ENCODE data around the gene C1QB. TPM values are rescaled to one million over a fixed set of nuclear protein-coding genes. Genes with fewer than 3 reads are reported as not detected.
"Not testable (repeated sequence)": the region's sequence is repeated elsewhere in the genome, so short reads cannot be mapped to it uniquely, and the experiment has no call there.

Gene C1QB
- total and polyA plus RNA-seq, 4 donors = 39.6 to 702 (median 431) TPM

GRCh38 chr1:22665752-22666151 lies 12.7 kb downstream of the C1QB start:
- TF ChIP-seq, protein P1, sequence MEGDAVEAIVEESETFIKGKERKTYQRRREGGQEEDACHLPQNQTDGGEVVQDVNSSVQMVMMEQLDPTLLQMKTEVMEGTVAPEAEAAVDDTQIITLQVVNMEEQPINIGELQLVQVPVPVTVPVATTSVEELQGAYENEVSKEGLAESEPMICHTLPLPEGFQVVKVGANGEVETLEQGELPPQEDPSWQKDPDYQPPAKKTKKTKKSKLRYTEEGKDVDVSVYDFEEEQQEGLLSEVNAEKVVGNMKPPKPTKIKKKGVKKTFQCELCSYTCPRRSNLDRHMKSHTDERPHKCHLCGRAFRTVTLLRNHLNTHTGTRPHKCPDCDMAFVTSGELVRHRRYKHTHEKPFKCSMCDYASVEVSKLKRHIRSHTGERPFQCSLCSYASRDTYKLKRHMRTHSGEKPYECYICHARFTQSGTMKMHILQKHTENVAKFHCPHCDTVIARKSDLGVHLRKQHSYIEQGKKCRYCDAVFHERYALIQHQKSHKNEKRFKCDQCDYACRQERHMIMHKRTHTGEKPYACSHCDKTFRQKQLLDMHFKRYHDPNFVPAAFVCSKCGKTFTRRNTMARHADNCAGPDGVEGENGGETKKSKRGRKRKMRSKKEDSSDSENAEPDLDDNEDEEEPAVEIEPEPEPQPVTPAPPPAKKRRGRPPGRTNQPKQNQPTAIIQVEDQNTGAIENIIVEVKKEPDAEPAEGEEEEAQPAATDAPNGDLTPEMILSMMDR (IDR thresholded peaks at IDR 0.05; ENCODE audit: control extremely low read depth, extremely low read depth) = no peak
- no peaks in the 10 kb centered on the region for H3K9me3 ChIP-seq (ENCODE audit: control insufficient read depth in 4 of 4, insufficient read depth in 3 of 4, low read length in 3 of 4)
- peak; percentile 36 to 61 (median 58) for DNase-seq
- no peaks in the 10 kb centered on the region for H3K36me3 ChIP-seq (ENCODE audit: control insufficient read depth in 4 of 4, insufficient read depth in 4 of 4, low read length in 4 of 4)
- peaks cover 0 to 3% (median 0%) of the 10 kb centered on the region in 5 donors for H3K4me1 ChIP-seq (ENCODE audit: control insufficient read depth in 5 of 5, insufficient read depth in 5 of 5, low read length in 5 of 5)
- WGBS, 2 donors = 49 to 70% methylated on average over 7 of the region's 7 CpGs
- peak overlapping the region in 1 of 2 donors; percentile 34 for H3K9ac ChIP-seq (ENCODE audit: insufficient read depth in 1 of 2, low read length in 2 of 2)
- no peaks in the 10 kb centered on the region for H3K27me3 ChIP-seq (ENCODE audit: control insufficient read depth in 3 of 3, insufficient read depth in 3 of 3, low read length in 2 of 3)
- no peak overlapping the region for H3K4me3 ChIP-seq
- no peak overlapping the region for H3K27ac ChIP-seq (ENCODE audit: low read depth in 1 of 2, low read length in 1 of 2)
- no peak for ATAC-seq (ENCODE audit: insufficient read depth, low FRiP score)

DNA sequence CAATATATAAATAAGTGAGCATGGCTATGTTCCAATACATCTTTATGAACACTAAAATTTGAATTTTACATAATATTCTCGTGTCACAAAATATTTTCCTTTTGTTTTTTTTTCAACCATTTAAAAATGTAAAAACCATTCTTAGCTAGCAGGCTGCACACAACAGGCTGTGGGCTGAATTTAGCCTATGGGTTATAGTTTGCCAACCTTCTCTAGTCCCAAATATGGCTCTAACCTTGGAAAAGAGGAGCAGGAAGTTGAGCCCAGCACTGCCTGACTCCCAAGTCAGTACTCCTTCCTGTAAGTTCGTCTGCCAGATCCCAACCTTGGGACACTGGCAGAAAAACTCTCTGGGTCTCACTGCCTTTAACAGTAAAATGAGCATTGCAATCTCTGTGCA lies 13.4 kb downstream of the C1QB start:
- Histone ChIP-seq H3K27me3 (ENCODE audit: control insufficient read depth in 3 of 3, insufficient read depth in 3 of 3, low read length in 2 of 3) (no peaks in the 10 kb centered on the region), H3K27ac (ENCODE audit: low read depth in 1 of 2, low read length in 1 of 2) (no peak overlapping the region), H3K9ac (ENCODE audit: insufficient read depth in 1 of 2, low read length in 2 of 2) (no peak overlapping the region), H3K9me3 (ENCODE audit: control insufficient read depth in 4 of 4, insufficient read depth in 3 of 4, low read length in 3 of 4) (no peaks in the 10 kb centered on the region), H3K4me3 (no peak overlapping the region), H3K36me3 (ENCODE audit: control insufficient read depth in 4 of 4, insufficient read depth in 4 of 4, low read length in 4 of 4) (no peaks in the 10 kb centered on the region), H3K4me1 (ENCODE audit: control insufficient read depth in 5 of 5, insufficient read depth in 5 of 5, low read length in 5 of 5) (peaks cover 0 to 3% (median 0%) of the 10 kb centered on the region in 5 donors)
- no peak for ATAC-seq (ENCODE audit: insufficient read depth, low FRiP score)
- no peak for DNase-seq
- WGBS, 2 donors = 59 to 73% methylated on average over 2 of the region's 2 CpGs
- TF ChIP-seq, protein P1 (IDR thresholded peaks at IDR 0.05; ENCODE audit: control extremely low read depth, extremely low read depth) = no peak

DNA sequence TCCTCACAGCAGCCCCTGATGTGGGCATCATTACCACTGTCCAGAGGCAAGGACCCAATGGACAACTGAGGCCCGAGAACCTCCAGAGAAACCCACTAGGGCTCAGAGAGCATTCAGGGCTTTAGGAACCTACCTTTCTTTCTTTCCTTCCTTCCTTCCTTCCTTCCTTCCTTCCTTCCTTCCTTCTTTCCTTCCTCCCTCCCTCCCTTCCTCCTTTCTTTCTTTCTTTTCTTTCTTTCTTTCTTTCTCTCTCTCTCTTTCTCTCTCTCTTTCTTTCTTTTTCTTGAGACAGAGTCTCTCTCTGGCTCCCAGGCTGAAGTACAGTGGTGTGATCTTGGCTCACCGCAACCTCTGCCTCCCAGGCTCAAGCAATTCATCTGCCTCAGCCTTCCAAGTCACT lies 15.8 kb downstream of the C1QB start:
- DNase-seq = not testable (repeated sequence)

DNA sequence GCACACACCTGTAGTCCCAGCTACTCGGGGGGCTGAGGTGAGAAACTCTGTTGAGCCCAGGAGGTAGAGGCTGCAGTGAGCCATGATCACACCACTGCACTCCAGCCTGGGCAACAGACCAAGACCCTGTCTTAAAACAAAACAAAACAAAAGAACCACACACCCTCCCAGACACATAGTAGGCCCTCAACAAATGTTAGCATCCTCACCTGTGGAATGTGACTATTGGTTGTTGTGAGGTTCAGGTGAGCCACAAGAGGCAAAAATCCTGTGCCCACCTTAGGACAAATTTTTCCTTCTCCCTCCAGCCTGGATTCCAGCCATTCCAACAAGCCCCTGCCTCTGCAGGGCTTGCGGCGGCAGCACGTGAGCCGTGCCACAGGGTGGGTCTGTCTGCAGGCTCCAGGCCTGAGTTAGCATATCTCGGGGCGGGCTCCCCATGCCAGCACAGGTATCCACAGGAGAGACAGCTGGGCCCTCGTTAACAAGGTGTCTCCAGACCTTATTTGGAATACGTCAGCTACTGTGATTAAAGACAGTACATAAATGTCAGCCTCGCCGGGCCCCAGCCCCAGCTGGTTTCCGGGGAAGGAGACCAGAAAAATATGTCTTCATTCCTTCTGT lies 17.4 kb downstream of the C1QB start:
- no peak for DNase-seq
- no peak overlapping the region for H3K4me3 ChIP-seq
- H3K27me3 ChIP-seq (ENCODE audit: control insufficient read depth in 3 of 3, insufficient read depth in 3 of 3, low read length in 2 of 3) = peaks cover 0 to 3% (median 0%) of the 10 kb centered on the region in 3 donors
- no peaks in the 10 kb centered on the region for H3K9me3 ChIP-seq (ENCODE audit: control insufficient read depth in 4 of 4, insufficient read depth in 3 of 4, low read length in 3 of 4)
- ATAC-seq (ENCODE audit: insufficient read depth, low FRiP score) = no peak
- H3K36me3 ChIP-seq (ENCODE audit: control insufficient read depth in 4 of 4, insufficient read depth in 4 of 4, low read length in 4 of 4) = no peaks in the 10 kb centered on the region
- 37 to 56% methylated on average over 12 of the region's 12 CpGs for WGBS, 2 donors
- peaks cover 0 to 3% (median 0%) of the 10 kb centered on the region in 5 donors for H3K4me1 ChIP-seq (ENCODE audit: control insufficient read depth in 5 of 5, insufficient read depth in 5 of 5, low read length in 5 of 5)
- TF ChIP-seq, protein P1 (IDR thresholded peaks at IDR 0.05; ENCODE audit: control extremely low read depth, extremely low read depth) = no peak
- no peak overlapping the region for H3K27ac ChIP-seq (ENCODE audit: low read depth in 1 of 2, low read length in 1 of 2)
- no peak overlapping the region for H3K9ac ChIP-seq (ENCODE audit: insufficient read depth in 1 of 2, low read length in 2 of 2)

More for the DNA sequence above, 15.8 kb downstream of the C1QB start:
- not testable (repeated sequence) for H3K4me3 ChIP-seq; H3K9me3 ChIP-seq (ENCODE audit: control insufficient read depth in 4 of 4, insufficient read depth in 3 of 4, low read length in 3 of 4); H3K4me1 ChIP-seq (ENCODE audit: control insufficient read depth in 5 of 5, insufficient read depth in 5 of 5, low read length in 5 of 5); ATAC-seq (ENCODE audit: insufficient read depth, low FRiP score); H3K27ac ChIP-seq (ENCODE audit: low read depth in 1 of 2, low read length in 1 of 2); H3K27me3 ChIP-seq (ENCODE audit: control insufficient read depth in 3 of 3, insufficient read depth in 3 of 3, low read length in 2 of 3); H3K9ac ChIP-seq (ENCODE audit: insufficient read depth in 1 of 2, low read length in 2 of 2); H3K36me3 ChIP-seq (ENCODE audit: control insufficient read depth in 4 of 4, insufficient read depth in 4 of 4, low read length in 4 of 4)
- 81 to 84% methylated on average over 2 of the region's 2 CpGs for WGBS, 2 donors

All from lung (tissue), 12 donors.